Hepatocyte (in vitro differentiated cells): ENCODE results near the gene SDF4. TPM values are rescaled to one million over a fixed set of nuclear protein-coding genes. Genes with fewer than 3 reads are reported as not detected.

Experiments
- DNase-seq: peaks from one replicate; pipeline ENCODE4 v3.0.0-alpha.2; 2016; ENCODE audit warnings: low spot score
- H2AFZ ChIP-seq: fragments of 200-600 bp; sonication (generic); 2 replicates; pipeline ENCODE4 v1.6.0; 2016; ENCODE audit warnings: antibody characterized with exemption, mild to moderate bottlenecking
- H3K27ac ChIP-seq: fragments of 200-600 bp; sonication (generic); 2 replicates; pipeline ENCODE4 v1.5.1; 2016; ENCODE audit warnings: mild to moderate bottlenecking
- H3K27me3 ChIP-seq: fragments of 200-600 bp; sonication (generic); 2 replicates; pipeline ENCODE4 v1.6.1; 2016
- H3K36me3 ChIP-seq: fragments of 200-600 bp; sonication (generic); replicated peaks from 2 replicates; pipeline ENCODE4 v1.5.1; 2016; ENCODE audit warnings: low read depth; ENCODE audit not compliant: insufficient read depth
- H3K4me1 ChIP-seq: fragments of 200-600 bp; sonication (generic); 2 replicates; pipeline ENCODE4 v1.5.1; 2016; ENCODE audit warnings: mild to moderate bottlenecking, moderate library complexity; ENCODE audit not compliant: insufficient read depth
- H3K4me2 ChIP-seq: fragments of 200-600 bp; sonication (generic); 2 replicates; pipeline ENCODE4 v1.6.0; 2016
- H3K4me3 ChIP-seq: fragments of 200-600 bp; sonication (generic); 2 replicates; pipeline ENCODE4 v1.5.1; 2016; ENCODE audit warnings: mild to moderate bottlenecking
- H3K79me2 ChIP-seq: fragments of 200-600 bp; sonication (generic); 2 replicates; pipeline ENCODE4 v1.6.0; 2017; ENCODE audit warnings: mild to moderate bottlenecking
- H3K9me2 ChIP-seq: fragments of 200-600 bp; sonication (generic); replicated peaks from 2 replicates; pipeline ENCODE4 v1.6.0; 2017; ENCODE audit warnings: mild to moderate bottlenecking; ENCODE audit not compliant: insufficient read depth
- H3K9me3 ChIP-seq: fragments of 200-600 bp; sonication (generic); 2 replicates; pipeline ENCODE4 v1.5.1; 2016; ENCODE audit warnings: low read depth, mild to moderate bottlenecking
- H4K20me1 ChIP-seq: fragments of 200-600 bp; sonication (generic); 2 replicates; pipeline ENCODE4 v1.6.0; 2016; ENCODE audit warnings: mild to moderate bottlenecking; ENCODE audit not compliant: insufficient read depth, poor library complexity, severe bottlenecking
- EZH2 ChIP-seq: fragments of 200-600 bp; sonication (generic); IDR thresholded peaks from 2 replicates; pipeline ENCODE4 v1.6.1; 2016; ENCODE audit warnings: antibody characterized with exemption, mild to moderate bottlenecking, borderline replicate concordance
- EZH2phosphoT487 ChIP-seq: fragments of 200-600 bp; sonication (generic); IDR thresholded peaks from one replicate; pipeline ENCODE4 v1.6.1; 2018; ENCODE audit warnings: antibody characterized with exemption, mild to moderate bottlenecking, low read depth, moderate library complexity; ENCODE audit not compliant: unreplicated experiment, severe bottlenecking
- WGBS: methylation state at CpG from one replicate; pipeline ENCODE4 v1.1.6; 2016; ENCODE audit warnings: low lambda C conversion rate; ENCODE audit errors: missing lambda C conversion rate; 5-methylcytosine and 5-hydroxymethylcytosine counted together
- polyA plus RNA-seq: library from polyadenylated mRNA; unstranded; fragments of >200 nt; fragmentation: Nextera tagmentation; extraction: Ambion mirVana; gene quantifications from 2 replicates; pipeline ENCODE4 v1.2.1, GENCODE V29; 2016
- total RNA-seq: library from RNA; depleted of rRNA; stranded (reverse); fragments of >200 nt; gene quantifications from 2 replicates; pipeline ENCODE4 v1.2.3, GENCODE V29; 2014
- TF ChIP-seq, protein P1 (sequence below): fragments of 200-600 bp; sonication (generic); IDR thresholded peaks from 2 replicates; pipeline ENCODE4 v1.5.1; 2016; ENCODE audit warnings: antibody characterized with exemption, mild to moderate bottlenecking; ENCODE audit not compliant: poor library complexity

SDF4 gene
- total and polyA plus RNA-seq, 2 experiments from 2014 or later, result 156 to 296 TPM

- Histone ChIP-seq H3K27me3 (no peaks in the 10 kb centered on the region), H3K4me1 (peaks cover 12% of the 10 kb centered on the region), H3K79me2 (peaks cover 30% of the 10 kb centered on the region), H3K9me3 (no peaks in the 10 kb centered on the region), H3K4me3 (no peak overlapping the region), H3K4me2 (no peak overlapping the region), H3K9me2 (no peaks in the 10 kb centered on the region), H3K36me3 (no peaks in the 10 kb centered on the region), H2AFZ (no peak overlapping the region), H4K20me1 (peaks cover 37% of the 10 kb centered on the region), H3K27ac (no peak overlapping the region)
- no peak for DNase-seq
- WGBS, result 80% methylated on average over 22 of the region's 26 CpGs
- TF ChIP-seq, protein P1, sequence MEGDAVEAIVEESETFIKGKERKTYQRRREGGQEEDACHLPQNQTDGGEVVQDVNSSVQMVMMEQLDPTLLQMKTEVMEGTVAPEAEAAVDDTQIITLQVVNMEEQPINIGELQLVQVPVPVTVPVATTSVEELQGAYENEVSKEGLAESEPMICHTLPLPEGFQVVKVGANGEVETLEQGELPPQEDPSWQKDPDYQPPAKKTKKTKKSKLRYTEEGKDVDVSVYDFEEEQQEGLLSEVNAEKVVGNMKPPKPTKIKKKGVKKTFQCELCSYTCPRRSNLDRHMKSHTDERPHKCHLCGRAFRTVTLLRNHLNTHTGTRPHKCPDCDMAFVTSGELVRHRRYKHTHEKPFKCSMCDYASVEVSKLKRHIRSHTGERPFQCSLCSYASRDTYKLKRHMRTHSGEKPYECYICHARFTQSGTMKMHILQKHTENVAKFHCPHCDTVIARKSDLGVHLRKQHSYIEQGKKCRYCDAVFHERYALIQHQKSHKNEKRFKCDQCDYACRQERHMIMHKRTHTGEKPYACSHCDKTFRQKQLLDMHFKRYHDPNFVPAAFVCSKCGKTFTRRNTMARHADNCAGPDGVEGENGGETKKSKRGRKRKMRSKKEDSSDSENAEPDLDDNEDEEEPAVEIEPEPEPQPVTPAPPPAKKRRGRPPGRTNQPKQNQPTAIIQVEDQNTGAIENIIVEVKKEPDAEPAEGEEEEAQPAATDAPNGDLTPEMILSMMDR, result no peak
- TF ChIP-seq EZH2 (no peak), EZH2phosphoT487 (no peak)
Observed at GRCh38 chr1:1170215-1171091, 61.3 kb downstream of the SDF4 start.

DNA sequence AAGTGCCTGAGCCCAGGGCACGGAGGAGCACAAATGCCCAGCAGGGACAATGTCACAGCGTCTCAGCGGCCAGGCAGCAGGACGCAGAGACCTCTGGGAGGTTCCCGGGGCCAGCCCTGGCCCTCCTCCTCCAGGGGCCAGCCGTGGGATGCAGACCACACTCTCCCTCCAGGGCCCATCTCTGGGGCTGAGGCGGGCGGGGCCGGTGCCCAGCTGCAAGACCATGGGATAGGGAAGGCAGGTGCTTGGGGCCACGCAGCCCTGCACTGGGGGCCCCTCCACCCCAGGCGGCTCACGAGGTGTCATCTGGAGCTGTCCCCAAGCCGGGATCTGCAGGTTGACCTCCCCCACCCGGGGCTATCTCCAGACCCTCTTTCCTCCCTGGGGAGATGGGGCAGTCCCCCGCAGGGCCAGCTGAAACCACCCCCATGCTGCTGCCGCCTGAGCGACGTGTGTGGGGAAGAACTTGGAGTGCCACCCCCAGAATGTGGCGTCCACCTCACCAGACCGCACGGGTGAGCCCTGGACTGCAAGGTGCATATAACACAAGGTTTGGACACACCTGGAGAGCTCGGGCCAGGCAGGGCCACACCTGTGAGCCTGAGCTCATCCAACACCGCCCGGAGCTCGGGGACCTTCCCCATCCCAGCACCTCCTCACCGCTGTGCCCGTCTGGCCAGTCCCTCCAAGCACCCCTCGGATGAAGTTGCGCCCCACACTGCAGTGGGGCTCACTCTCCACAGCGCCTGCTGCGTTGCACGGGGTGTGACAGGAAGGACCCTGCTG, 62.2 kb downstream of the SDF4 start:
- peaks cover 43% of the 10 kb centered on the region for H4K20me1 ChIP-seq
- 91% methylated on average over 32 of the region's 32 CpGs for WGBS
- peaks cover 37% of the 10 kb centered on the region for H3K79me2 ChIP-seq
- no peaks in the 10 kb centered on the region for H3K9me3 ChIP-seq
- H3K36me3 ChIP-seq, result no peaks in the 10 kb centered on the region
- no peaks in the 10 kb centered on the region for H3K27me3 ChIP-seq
- no peak overlapping the region for H3K27ac ChIP-seq
- DNase-seq, result no peak
- no peak overlapping the region for H3K4me3 ChIP-seq
- no peak overlapping the region for H2AFZ ChIP-seq
- TF ChIP-seq, protein P1, result no peak
- TF ChIP-seq EZH2phosphoT487, result no peak
- no peak for TF ChIP-seq EZH2
- no peaks in the 10 kb centered on the region for H3K9me2 ChIP-seq
- no peak overlapping the region for H3K4me2 ChIP-seq
- H3K4me1 ChIP-seq, result peaks cover 12% of the 10 kb centered on the region

GRCh38 chr1:1168451-1169411, 63.1 kb downstream of the SDF4 start:
- WGBS, result 80% methylated on average over 33 of the region's 37 CpGs
- Histone ChIP-seq H3K4me3 (no peak overlapping the region), H3K9me3 (no peaks in the 10 kb centered on the region), H3K27ac (no peak overlapping the region), H3K27me3 (no peaks in the 10 kb centered on the region), H3K79me2 (peaks cover 46% of the 10 kb centered on the region), H3K4me2 (no peak overlapping the region), H4K20me1 (peaks cover 43% of the 10 kb centered on the region), H3K9me2 (no peaks in the 10 kb centered on the region), H3K4me1 (peaks cover 12% of the 10 kb centered on the region), H3K36me3 (no peaks in the 10 kb centered on the region), H2AFZ (no peak overlapping the region)
- no peak for DNase-seq
- no peak for TF ChIP-seq EZH2
- no peak for TF ChIP-seq EZH2phosphoT487
- TF ChIP-seq, protein P1, result no peak
